ENCODE data around the gene THOC3. TPM values are rescaled to one million over a fixed set of nuclear protein-coding genes. Genes with fewer than 3 reads are reported as not detected.
"Not testable (repeated sequence)": the region's sequence is repeated elsewhere in the genome, so short reads cannot be mapped to it uniquely, and the experiment has no call there.

The THOC3 gene
- total and polyA plus RNA-seq, 2 donors, result 27.5 to 38.0 TPM

DNA sequence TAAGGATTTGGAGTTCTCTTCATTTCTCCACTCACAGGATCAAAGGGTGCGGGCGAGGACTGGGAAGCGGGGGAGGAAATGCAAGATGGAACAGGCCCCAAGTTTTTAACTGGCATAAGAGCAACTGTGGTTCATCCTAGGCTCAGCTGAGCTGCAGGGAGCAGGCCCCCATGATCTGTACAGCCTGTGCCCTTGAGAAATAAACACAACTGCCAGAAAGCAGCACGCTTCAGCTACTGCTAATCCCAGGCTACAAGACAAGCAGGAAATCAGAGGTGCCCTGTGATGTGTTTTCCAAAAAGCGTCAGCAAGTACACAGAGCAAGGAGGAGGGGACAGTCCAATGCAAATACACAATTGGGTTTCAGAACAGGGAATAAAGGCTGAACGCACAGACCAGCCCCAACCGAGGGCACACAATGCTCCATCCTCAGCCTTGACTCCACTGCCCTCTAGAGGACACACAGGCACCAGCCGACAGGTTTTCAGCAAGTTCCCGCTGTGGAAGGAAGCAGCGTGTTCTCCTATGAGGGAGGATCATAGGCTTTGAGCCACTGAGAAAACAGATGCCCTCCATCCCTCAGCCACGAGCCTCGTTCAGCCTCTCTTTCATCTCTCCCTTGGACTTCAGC is 16.7 kb downstream of the THOC3 start:
- 95% methylated on average over 3 of the region's 12 CpGs for WGBS
- not testable (repeated sequence) for H3K36me3 ChIP-seq (ENCODE audit: control insufficient read depth in 2 of 2, insufficient read depth in 2 of 2, low read length in 1 of 2); H3K4me3 ChIP-seq (ENCODE audit: low read length in 2 of 2); H3K27me3 ChIP-seq (ENCODE audit: control insufficient read depth in 2 of 2, insufficient read depth in 1 of 2, low read length in 1 of 2); DNase-seq (ENCODE audit: low read depth in 6 of 9, low spot score in 9 of 9); H3K9me3 ChIP-seq (ENCODE audit: control insufficient read depth in 2 of 2, insufficient read depth in 1 of 2, low read length in 1 of 2); H3K27ac ChIP-seq (ENCODE audit: low read depth in 1 of 2, low read length in 1 of 2); H3K4me1 ChIP-seq (ENCODE audit: control insufficient read depth in 2 of 2, insufficient read depth in 2 of 2, low read length in 2 of 2)

DNA sequence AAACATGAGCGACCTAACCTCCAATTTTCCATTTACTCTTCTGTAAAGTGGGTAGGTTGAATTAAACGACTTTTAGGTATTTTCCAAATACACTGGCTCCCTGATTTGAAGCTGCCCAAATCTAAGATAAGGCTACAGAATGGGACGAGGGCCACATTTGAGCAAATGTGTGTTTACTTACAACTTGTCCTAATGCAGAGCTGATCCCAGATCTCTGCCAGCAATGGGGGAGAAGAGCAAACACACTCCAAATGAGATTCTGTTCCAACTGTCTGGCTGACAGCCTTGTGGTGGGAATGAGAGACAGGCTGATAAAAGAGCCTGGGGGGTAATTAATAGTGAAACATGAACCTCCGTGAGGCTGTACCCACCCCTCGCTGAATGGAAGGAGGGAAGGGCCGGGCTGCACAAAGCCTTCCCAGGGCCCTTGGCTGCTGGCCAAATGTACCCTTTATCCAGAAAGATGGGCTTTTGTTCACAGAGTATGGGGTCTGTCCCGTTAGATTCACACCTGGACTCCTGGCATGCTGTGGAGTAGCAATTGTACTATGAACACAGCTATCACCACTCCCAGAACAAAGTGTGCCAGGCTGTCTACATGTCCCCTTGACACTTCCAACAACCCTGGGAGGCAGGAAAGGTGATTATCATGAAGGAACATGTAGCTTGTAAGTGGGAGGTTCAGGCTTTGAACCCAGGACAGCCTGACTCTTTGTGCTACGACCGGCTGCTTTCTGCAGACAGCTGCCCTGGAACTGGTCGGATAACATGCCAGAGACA is 19.6 kb downstream of the THOC3 start:
- not testable (repeated sequence) for H3K27ac ChIP-seq (ENCODE audit: low read depth in 1 of 2, low read length in 1 of 2)
- 99% methylated on average over 6 of the region's 10 CpGs for WGBS

DNA sequence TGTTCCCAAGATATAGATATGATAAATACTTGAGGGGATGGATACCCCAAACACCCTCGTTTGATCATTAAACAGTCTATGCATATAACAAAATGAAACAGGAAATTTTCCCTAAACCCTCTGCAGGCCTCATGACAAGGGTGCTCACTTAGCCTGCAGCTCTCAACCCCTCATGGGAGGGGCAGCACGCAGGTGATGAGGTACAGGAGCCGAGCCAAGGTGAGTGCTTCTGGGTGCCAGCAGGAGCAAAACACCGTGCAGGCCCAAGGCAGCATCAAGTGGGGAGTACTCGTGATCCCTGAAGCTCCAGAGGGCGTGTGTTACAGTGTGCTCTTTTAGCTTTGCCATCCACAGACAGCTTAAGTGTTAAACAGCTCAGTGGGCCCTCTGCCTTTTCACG is 24.9 kb downstream of the THOC3 start:
- H3K4me1 ChIP-seq (ENCODE audit: control insufficient read depth in 2 of 2, insufficient read depth in 2 of 2, low read length in 2 of 2); H3K36me3 ChIP-seq (ENCODE audit: control insufficient read depth in 2 of 2, insufficient read depth in 2 of 2, low read length in 1 of 2); H3K27ac ChIP-seq (ENCODE audit: low read depth in 1 of 2, low read length in 1 of 2); DNase-seq (ENCODE audit: low read depth in 6 of 9, low spot score in 9 of 9); H3K4me3 ChIP-seq (ENCODE audit: low read length in 2 of 2); H3K9me3 ChIP-seq (ENCODE audit: control insufficient read depth in 2 of 2, insufficient read depth in 1 of 2, low read length in 1 of 2); H3K27me3 ChIP-seq (ENCODE audit: control insufficient read depth in 2 of 2, insufficient read depth in 1 of 2, low read length in 1 of 2): not testable (repeated sequence)
- WGBS, result 97% methylated on average over 5 of the region's 7 CpGs

More for the DNA sequence above, 19.6 kb downstream of the THOC3 start:
- not testable (repeated sequence) for DNase-seq (ENCODE audit: low read depth in 6 of 9, low spot score in 9 of 9); H3K9me3 ChIP-seq (ENCODE audit: control insufficient read depth in 2 of 2, insufficient read depth in 1 of 2, low read length in 1 of 2); H3K4me1 ChIP-seq (ENCODE audit: control insufficient read depth in 2 of 2, insufficient read depth in 2 of 2, low read length in 2 of 2); H3K36me3 ChIP-seq (ENCODE audit: control insufficient read depth in 2 of 2, insufficient read depth in 2 of 2, low read length in 1 of 2); H3K4me3 ChIP-seq (ENCODE audit: low read length in 2 of 2); H3K27me3 ChIP-seq (ENCODE audit: control insufficient read depth in 2 of 2, insufficient read depth in 1 of 2, low read length in 1 of 2)

DNA sequence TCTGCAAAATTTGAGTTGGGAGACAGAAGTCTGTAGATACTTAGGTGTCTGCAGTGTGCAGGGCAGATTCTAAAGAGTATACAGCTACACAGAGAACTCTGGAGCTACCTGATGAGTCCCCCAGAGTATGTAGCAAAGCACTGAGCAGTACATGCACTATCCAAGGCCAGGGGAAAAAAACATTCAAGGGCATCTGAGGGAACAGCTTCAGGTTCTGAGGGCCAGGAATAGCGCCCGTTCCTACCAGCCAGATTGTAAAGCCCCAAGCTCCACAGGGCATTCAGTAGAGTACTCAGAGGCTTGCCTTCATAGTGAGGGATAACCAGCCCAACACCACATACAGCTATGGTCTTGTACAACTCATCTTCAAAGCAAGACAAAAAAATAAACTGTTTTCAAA is 27.5 kb downstream of the THOC3 start:
- H3K36me3 ChIP-seq (ENCODE audit: control insufficient read depth in 2 of 2, insufficient read depth in 2 of 2, low read length in 1 of 2); H3K9me3 ChIP-seq (ENCODE audit: control insufficient read depth in 2 of 2, insufficient read depth in 1 of 2, low read length in 1 of 2); DNase-seq (ENCODE audit: low read depth in 6 of 9, low spot score in 9 of 9); H3K27me3 ChIP-seq (ENCODE audit: control insufficient read depth in 2 of 2, insufficient read depth in 1 of 2, low read length in 1 of 2); H3K4me3 ChIP-seq (ENCODE audit: low read length in 2 of 2); H3K27ac ChIP-seq (ENCODE audit: low read depth in 1 of 2, low read length in 1 of 2); H3K4me1 ChIP-seq (ENCODE audit: control insufficient read depth in 2 of 2, insufficient read depth in 2 of 2, low read length in 2 of 2): not testable (repeated sequence)
- 98% methylated on average over 2 of the region's 2 CpGs for WGBS

DNA sequence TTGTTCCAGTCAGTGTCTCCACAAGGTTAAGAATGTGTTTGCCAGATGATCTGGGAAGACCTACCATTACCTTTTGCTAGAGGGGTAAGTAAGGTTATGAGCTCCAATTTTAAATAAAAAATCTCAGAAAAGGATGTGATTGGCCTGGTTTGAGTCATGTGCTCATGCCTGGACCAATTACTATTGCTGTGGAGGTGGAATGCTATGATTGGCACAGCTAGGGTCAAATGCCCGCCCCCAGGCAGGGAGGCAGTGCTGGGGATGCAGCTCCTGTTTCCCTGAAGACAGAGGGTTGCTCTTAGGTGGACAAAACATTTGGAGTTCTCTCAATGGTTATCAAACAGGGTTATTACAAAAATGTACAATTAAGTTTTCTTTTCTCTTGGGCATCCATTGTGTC is 29.6 kb downstream of the THOC3 start:
- H3K9me3 ChIP-seq (ENCODE audit: control insufficient read depth in 2 of 2, insufficient read depth in 1 of 2, low read length in 1 of 2); H3K36me3 ChIP-seq (ENCODE audit: control insufficient read depth in 2 of 2, insufficient read depth in 2 of 2, low read length in 1 of 2); H3K27me3 ChIP-seq (ENCODE audit: control insufficient read depth in 2 of 2, insufficient read depth in 1 of 2, low read length in 1 of 2); H3K27ac ChIP-seq (ENCODE audit: low read depth in 1 of 2, low read length in 1 of 2); H3K4me1 ChIP-seq (ENCODE audit: control insufficient read depth in 2 of 2, insufficient read depth in 2 of 2, low read length in 2 of 2); DNase-seq (ENCODE audit: low read depth in 6 of 9, low spot score in 9 of 9); H3K4me3 ChIP-seq (ENCODE audit: low read length in 2 of 2): not testable (repeated sequence)
- 100% methylated on average over 1 of the region's 1 CpG for WGBS

DNA sequence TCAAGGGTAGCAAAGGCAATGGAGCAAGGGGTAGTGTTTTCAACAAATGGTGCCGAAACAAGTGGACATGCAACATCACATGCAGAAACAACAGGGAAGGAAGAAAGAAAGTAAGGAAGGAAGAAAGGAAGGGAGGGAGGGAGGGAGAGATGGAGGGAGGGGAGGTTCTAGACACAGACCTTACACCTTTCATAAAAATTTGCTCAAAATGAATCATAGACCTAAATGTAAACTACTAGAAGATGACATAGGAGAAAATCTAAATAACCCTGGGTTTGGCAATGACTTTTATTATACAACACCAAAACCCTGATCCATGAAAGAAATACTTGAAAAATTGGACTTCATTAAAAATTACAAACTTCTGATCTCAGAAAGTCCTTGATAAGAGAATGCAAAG is 39.4 kb downstream of the THOC3 start:
- not testable (repeated sequence) for H3K4me3 ChIP-seq (ENCODE audit: low read length in 2 of 2); H3K4me1 ChIP-seq (ENCODE audit: control insufficient read depth in 2 of 2, insufficient read depth in 2 of 2, low read length in 2 of 2); H3K36me3 ChIP-seq (ENCODE audit: control insufficient read depth in 2 of 2, insufficient read depth in 2 of 2, low read length in 1 of 2); H3K27me3 ChIP-seq (ENCODE audit: control insufficient read depth in 2 of 2, insufficient read depth in 1 of 2, low read length in 1 of 2); H3K27ac ChIP-seq (ENCODE audit: low read depth in 1 of 2, low read length in 1 of 2); DNase-seq (ENCODE audit: low read depth in 6 of 9, low spot score in 9 of 9); H3K9me3 ChIP-seq (ENCODE audit: control insufficient read depth in 2 of 2, insufficient read depth in 1 of 2, low read length in 1 of 2)
- 100% methylated on average over 1 of the region's 1 CpG for WGBS

DNA sequence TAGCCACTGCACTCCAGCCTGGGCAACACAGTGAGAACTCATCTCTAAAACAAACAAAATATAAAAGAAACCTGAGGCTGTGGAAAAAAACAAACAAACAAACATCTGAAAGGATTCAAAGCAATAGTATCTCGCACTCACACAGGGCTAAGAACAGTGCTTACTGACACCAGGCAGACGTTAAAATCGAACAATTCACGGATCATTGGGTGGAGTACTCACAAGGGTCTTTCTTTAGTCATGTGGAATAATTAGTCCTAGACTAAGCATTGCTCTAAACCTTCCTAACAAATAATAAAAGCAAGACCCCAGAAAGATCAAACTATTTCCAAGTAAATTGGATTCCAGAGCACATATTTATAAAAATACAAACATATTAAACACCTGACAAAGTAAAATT is 43.0 kb downstream of the THOC3 start:
- not testable (repeated sequence) for H3K36me3 ChIP-seq (ENCODE audit: control insufficient read depth in 2 of 2, insufficient read depth in 2 of 2, low read length in 1 of 2); H3K9me3 ChIP-seq (ENCODE audit: control insufficient read depth in 2 of 2, insufficient read depth in 1 of 2, low read length in 1 of 2); H3K4me3 ChIP-seq (ENCODE audit: low read length in 2 of 2); DNase-seq (ENCODE audit: low read depth in 6 of 9, low spot score in 9 of 9); H3K27ac ChIP-seq (ENCODE audit: low read depth in 1 of 2, low read length in 1 of 2); H3K27me3 ChIP-seq (ENCODE audit: control insufficient read depth in 2 of 2, insufficient read depth in 1 of 2, low read length in 1 of 2); H3K4me1 ChIP-seq (ENCODE audit: control insufficient read depth in 2 of 2, insufficient read depth in 2 of 2, low read length in 2 of 2)
- WGBS, result 97% methylated on average over 4 of the region's 4 CpGs

DNA sequence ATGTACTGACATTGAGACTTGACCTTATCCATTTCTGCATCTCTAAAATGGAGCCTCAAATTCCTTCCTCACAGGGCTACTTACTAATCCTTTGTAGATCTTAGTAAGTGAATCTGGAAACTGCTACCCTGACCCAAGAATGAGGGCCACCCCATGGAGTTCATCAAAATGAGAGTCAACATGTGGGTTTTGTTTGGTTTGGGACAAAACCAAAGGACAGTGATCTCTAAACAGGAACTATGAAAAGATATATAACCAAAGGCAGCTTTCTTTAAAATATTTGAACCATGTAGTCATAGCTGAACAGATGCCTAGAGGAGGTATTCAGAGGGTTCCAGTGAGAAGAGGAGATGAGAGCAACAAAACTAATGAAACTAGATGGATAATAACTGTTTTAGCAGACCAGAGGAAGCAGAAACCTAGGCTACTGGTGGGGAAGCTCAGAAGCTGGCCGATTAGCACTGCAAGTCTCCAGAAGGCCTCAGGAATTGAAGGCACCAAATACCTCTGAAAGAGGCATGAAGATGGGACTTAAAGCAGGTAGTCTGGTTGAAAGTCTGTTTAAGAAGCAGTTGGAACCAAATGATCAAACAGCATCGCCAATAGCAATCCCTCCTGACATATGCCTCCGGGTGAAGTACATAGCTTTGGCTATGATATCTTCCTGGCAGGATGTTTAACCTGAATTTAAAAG is 45.8 kb downstream of the THOC3 start:
- Histone ChIP-seq H3K4me3 (ENCODE audit: low read length in 2 of 2) (no peak overlapping the region), H3K9me3 (ENCODE audit: control insufficient read depth in 2 of 2, insufficient read depth in 1 of 2, low read length in 1 of 2) (no peaks in the 10 kb centered on the region), H3K4me1 (ENCODE audit: control insufficient read depth in 2 of 2, insufficient read depth in 2 of 2, low read length in 2 of 2) (no peaks in the 10 kb centered on the region), H3K27ac (ENCODE audit: low read depth in 1 of 2, low read length in 1 of 2) (no peak overlapping the region), H3K27me3 (ENCODE audit: control insufficient read depth in 2 of 2, insufficient read depth in 1 of 2, low read length in 1 of 2) (no peaks in the 10 kb centered on the region), H3K36me3 (ENCODE audit: control insufficient read depth in 2 of 2, insufficient read depth in 2 of 2, low read length in 1 of 2) (no peaks in the 10 kb centered on the region)
- no peak for DNase-seq (ENCODE audit: low read depth in 6 of 9, low spot score in 9 of 9)
- 98% methylated on average over 3 of the region's 3 CpGs for WGBS

DNA sequence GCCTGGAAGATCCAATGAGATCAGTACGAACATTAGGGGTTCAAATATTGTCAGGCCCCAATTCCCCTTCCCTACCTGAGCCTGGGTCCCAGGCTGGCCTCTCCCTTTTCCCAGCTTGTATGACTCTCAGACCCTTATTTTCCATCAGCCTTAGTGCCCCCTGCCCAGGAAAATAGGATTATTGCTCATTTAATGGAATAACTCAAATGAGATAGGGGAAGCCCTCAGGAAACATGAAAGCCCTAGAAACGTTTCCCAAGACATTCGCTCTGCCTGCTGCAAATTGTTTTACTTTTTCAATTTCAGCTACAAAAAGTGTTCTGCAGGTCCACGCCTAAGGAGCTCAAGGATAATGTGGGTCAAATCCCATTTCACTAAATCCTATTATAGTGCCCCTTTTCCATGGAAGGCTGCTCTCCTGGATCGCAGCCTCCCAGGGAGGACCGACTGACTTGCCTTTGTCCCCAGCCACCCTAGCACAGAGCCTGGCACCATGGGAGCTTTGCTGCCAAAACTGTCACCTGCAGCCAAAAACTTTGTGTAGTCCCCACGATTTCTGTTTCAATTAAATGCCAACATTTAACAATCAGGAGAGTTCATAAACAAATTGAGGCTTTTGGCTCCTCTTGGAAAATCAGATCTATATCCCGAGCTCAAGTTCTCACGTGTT is 46.9 kb downstream of the THOC3 start:
- Histone ChIP-seq H3K36me3 (ENCODE audit: control insufficient read depth in 2 of 2, insufficient read depth in 2 of 2, low read length in 1 of 2) (no peaks in the 10 kb centered on the region), H3K4me1 (ENCODE audit: control insufficient read depth in 2 of 2, insufficient read depth in 2 of 2, low read length in 2 of 2) (no peaks in the 10 kb centered on the region), H3K4me3 (ENCODE audit: low read length in 2 of 2) (no peak overlapping the region), H3K27ac (ENCODE audit: low read depth in 1 of 2, low read length in 1 of 2) (no peak overlapping the region), H3K9me3 (ENCODE audit: control insufficient read depth in 2 of 2, insufficient read depth in 1 of 2, low read length in 1 of 2) (no peaks in the 10 kb centered on the region), H3K27me3 (ENCODE audit: control insufficient read depth in 2 of 2, insufficient read depth in 1 of 2, low read length in 1 of 2) (no peaks in the 10 kb centered on the region)
- WGBS, result 97% methylated on average over 9 of the region's 9 CpGs
- DNase-seq (ENCODE audit: low read depth in 6 of 9, low spot score in 9 of 9), result no peak

Measured in thymus (tissue), 11 donors.